Thyroid gland (tissue), 4 donors: ENCODE data around the gene KAT5. TPM values are rescaled to one million over a fixed set of nuclear protein-coding genes. Genes with fewer than 3 reads are reported as not detected.
"Not testable (repeated sequence)": the region's sequence is repeated elsewhere in the genome, so short reads cannot be mapped to it uniquely, and the experiment has no call there.

Source experiments
- DNase-seq, 2 donors: peaks; one replicate each; pipeline ENCODE4 v3.0.0-alpha.2; 2019
- H3K27ac ChIP-seq, 3 donors: fragments of 200-600 bp; sonication (generic); 1 replicate in 2 of 3; 2 replicates in 1 of 3; pipeline ENCODE4 v1.5.1; 2016 to 2019; ENCODE audit warnings: mild to moderate bottlenecking in 1 of 3, moderate library complexity in 1 of 3
- H3K27me3 ChIP-seq: fragments of 200-600 bp; sonication (generic); one replicate; pipeline ENCODE4 v1.5.1; 2019
- H3K36me3 ChIP-seq, 2 donors: fragments of 200-600 bp; sonication (generic); one replicate each; pipeline ENCODE4 v1.5.1; 2016 to 2019
- H3K4me1 ChIP-seq, 2 donors: fragments of 200-600 bp; sonication (generic); one replicate each; pipeline ENCODE4 v1.5.1; 2017 to 2019
- H3K4me3 ChIP-seq, 3 donors: fragments of 200-600 bp; sonication (generic); replicated peaks in 1 of 3; 1 replicate in 2 of 3; 2 replicates in 1 of 3; pipeline ENCODE4 v1.5.1; 2016; ENCODE audit warnings: mild to moderate bottlenecking in 1 of 3
- H3K9me3 ChIP-seq: fragments of 200-600 bp; sonication (generic); one replicate; pipeline ENCODE4 v1.5.1; 2017
- CTCF ChIP-seq, 6 experiments: fragments of 200-600 bp in 3 of 6; fragments of 450-650 bp in 3 of 6; sonication (generic) in 3 of 6; IDR thresholded peaks; one replicate each; pipeline ENCODE4 v1.5.1; 2016 to 2019; ENCODE audit warnings: antibody characterized with exemption in 6 of 6, mild to moderate bottlenecking in 2 of 6, inconsistent platforms in 1 of 6, moderate library complexity in 1 of 6
- POLR2A ChIP-seq, 2 donors: fragments of 450-650 bp; IDR thresholded peaks; one replicate each; pipeline ENCODE4 v1.6.1; 2017; ENCODE audit warnings: antibody characterized with exemption in 2 of 2, mild to moderate bottlenecking in 2 of 2, moderate library complexity in 1 of 2
- WGBS, 2 donors: methylation state at CpG; one replicate each; pipeline ENCODE4 v1.1.5; 2017; 5-methylcytosine and 5-hydroxymethylcytosine counted together
- intact Hi-C: fragments of 100-400 bp; cut with DNase I; formaldehyde crosslinking; loops from one replicate; pipeline ENCODE4 v1.15.1; 2023
- total RNA-seq, 4 donors: library from RNA; depleted of rRNA; stranded (reverse); fragments of >200 nt; gene quantifications; one replicate each; pipeline ENCODE4 v1.2.3, GENCODE V29; 2016

The KAT5 gene
- total RNA-seq, 4 donors from 2014 or later = 78.5 to 114 (median 81.1) TPM

- no peaks in the 10 kb centered on the region for H3K36me3 ChIP-seq
- TF ChIP-seq POLR2A (IDR thresholded peaks at IDR 0.05) (no peak), CTCF (IDR thresholded peaks at IDR 0.05) (no peak)
- no peak for DNase-seq
- no peak overlapping the region for H3K4me3 ChIP-seq
- intact Hi-C loops = no loop called here
- H3K27me3 ChIP-seq = no peaks in the 10 kb centered on the region
- no peaks in the 10 kb centered on the region for H3K4me1 ChIP-seq
- 94 to 96% methylated on average over 2 of the region's 2 CpGs for WGBS, 2 donors
- H3K9me3 ChIP-seq = no peaks in the 10 kb centered on the region
- no peak overlapping the region for H3K27ac ChIP-seq
Observed at GRCh38 chr11:65672982-65673381, 39.1 kb upstream of the KAT5 start.

- intact Hi-C loops = no loop called here
- H3K36me3 ChIP-seq = no peaks in the 10 kb centered on the region
- WGBS, 2 donors = 84 to 89% methylated on average over 5 of the region's 5 CpGs
- H3K27ac ChIP-seq = no peak overlapping the region
- TF ChIP-seq CTCF (IDR thresholded peaks at IDR 0.05) (no peak), POLR2A (IDR thresholded peaks at IDR 0.05) (no peak)
- H3K4me3 ChIP-seq = no peak overlapping the region
- DNase-seq = no peak
- no peaks in the 10 kb centered on the region for H3K27me3 ChIP-seq
- no peaks in the 10 kb centered on the region for H3K4me1 ChIP-seq
- H3K9me3 ChIP-seq = no peaks in the 10 kb centered on the region
Observed at GRCh38 chr11:65680192-65680743, 31.8 kb upstream of the KAT5 start.

GRCh38 chr11:65683480-65683879 lies 28.6 kb upstream of the KAT5 start:
- H3K4me1 ChIP-seq, H3K36me3 ChIP-seq, H3K4me3 ChIP-seq, H3K27ac ChIP-seq, DNase-seq, H3K27me3 ChIP-seq, intact Hi-C loops, H3K9me3 ChIP-seq: not testable (repeated sequence)
- 85 to 93% methylated on average over 6 of the region's 6 CpGs for WGBS, 2 donors

- TF ChIP-seq POLR2A (IDR thresholded peaks at IDR 0.05) = no peak
- TF ChIP-seq CTCF (IDR thresholded peaks at IDR 0.05) = no peak
- no peak for DNase-seq
- no peaks in the 10 kb centered on the region for H3K36me3 ChIP-seq
- intact Hi-C loops = no loop called here
- no peaks in the 10 kb centered on the region for H3K9me3 ChIP-seq
- no peaks in the 10 kb centered on the region for H3K27me3 ChIP-seq
- no peak overlapping the region for H3K27ac ChIP-seq
- 87% methylated on average over 8 of the region's 8 CpGs for WGBS, 2 donors
- no peaks in the 10 kb centered on the region for H3K4me1 ChIP-seq
- H3K4me3 ChIP-seq = no peak overlapping the region
Observed at GRCh38 chr11:65685981-65686380, 26.1 kb upstream of the KAT5 start.

GRCh38 chr11:65691847-65692246 lies 20.2 kb upstream of the KAT5 start:
- intact Hi-C loops, H3K27me3 ChIP-seq, H3K4me3 ChIP-seq, H3K36me3 ChIP-seq, DNase-seq, H3K27ac ChIP-seq, H3K9me3 ChIP-seq: not testable (repeated sequence)
- 92 to 93% methylated on average over 8 of the region's 8 CpGs for WGBS, 2 donors
- peaks cover 26 to 35% of the 10 kb centered on the region in 2 donors for H3K4me1 ChIP-seq

GRCh38 chr11:65692367-65692766 lies 19.7 kb upstream of the KAT5 start:
- intact Hi-C loops = no loop called here
- 75 to 80% methylated on average over 11 of the region's 11 CpGs for WGBS, 2 donors
- H3K27me3 ChIP-seq = no peaks in the 10 kb centered on the region
- no peak overlapping the region for H3K27ac ChIP-seq
- DNase-seq = no peak
- peaks cover 26 to 35% of the 10 kb centered on the region in 2 donors for H3K4me1 ChIP-seq
- H3K36me3 ChIP-seq = no peaks in the 10 kb centered on the region
- no peaks in the 10 kb centered on the region for H3K9me3 ChIP-seq
- no peak overlapping the region for H3K4me3 ChIP-seq
- TF ChIP-seq POLR2A (IDR thresholded peaks at IDR 0.05) (no peak), CTCF (IDR thresholded peaks at IDR 0.05) (no peak)
